Measurements from ENCODE around the gene KDM5B.

DNA sequence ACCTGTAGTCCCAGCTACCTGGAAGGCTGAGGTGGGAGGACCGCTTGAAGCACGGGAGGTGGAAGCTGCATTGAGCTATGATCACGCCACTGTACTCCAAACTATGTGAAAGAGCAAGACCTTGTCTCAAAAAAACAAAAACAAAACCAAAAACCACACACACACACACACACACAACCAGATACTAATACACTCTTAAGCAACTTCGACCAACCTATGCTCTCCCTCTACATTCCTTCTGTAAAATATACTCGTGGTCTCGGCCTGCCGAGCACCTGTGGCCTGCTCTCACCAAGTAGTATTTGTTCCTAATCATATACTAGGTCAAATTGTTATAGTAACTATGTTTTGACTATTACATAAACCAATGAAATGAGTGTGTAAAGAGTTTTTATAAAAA lies 84.5 kb downstream of the KDM5B start:
- TF ChIP-seq, protein P1, sequence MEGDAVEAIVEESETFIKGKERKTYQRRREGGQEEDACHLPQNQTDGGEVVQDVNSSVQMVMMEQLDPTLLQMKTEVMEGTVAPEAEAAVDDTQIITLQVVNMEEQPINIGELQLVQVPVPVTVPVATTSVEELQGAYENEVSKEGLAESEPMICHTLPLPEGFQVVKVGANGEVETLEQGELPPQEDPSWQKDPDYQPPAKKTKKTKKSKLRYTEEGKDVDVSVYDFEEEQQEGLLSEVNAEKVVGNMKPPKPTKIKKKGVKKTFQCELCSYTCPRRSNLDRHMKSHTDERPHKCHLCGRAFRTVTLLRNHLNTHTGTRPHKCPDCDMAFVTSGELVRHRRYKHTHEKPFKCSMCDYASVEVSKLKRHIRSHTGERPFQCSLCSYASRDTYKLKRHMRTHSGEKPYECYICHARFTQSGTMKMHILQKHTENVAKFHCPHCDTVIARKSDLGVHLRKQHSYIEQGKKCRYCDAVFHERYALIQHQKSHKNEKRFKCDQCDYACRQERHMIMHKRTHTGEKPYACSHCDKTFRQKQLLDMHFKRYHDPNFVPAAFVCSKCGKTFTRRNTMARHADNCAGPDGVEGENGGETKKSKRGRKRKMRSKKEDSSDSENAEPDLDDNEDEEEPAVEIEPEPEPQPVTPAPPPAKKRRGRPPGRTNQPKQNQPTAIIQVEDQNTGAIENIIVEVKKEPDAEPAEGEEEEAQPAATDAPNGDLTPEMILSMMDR (conservative IDR thresholded peaks at IDR 0.05; ENCODE audit: low read length) = no peak
- no peak for TF ChIP-seq EZH2phosphoT487 (IDR thresholded peaks at IDR 0.05; ENCODE audit: borderline replicate concordance, low read depth, low read length)
